ENCODE results near the gene ALS2. TPM values are rescaled to one million over a fixed set of nuclear protein-coding genes. Genes with fewer than 3 reads are reported as not detected.

ALS2 gene
- total RNA-seq, 1 donor from 2014 or later: 11.6 TPM

- Mint-ChIP-seq H3K27me3 (peaks cover 10% of the 10 kb centered on the region), H3K36me3 (ENCODE audit: low read depth) (no peaks in the 10 kb centered on the region), H3K27ac (no peak overlapping the region)
Measured at GRCh38 chr2:201797175-201797840, 16.6 kb upstream of the ALS2 start.

GRCh38 chr2:201796478-201796865, 15.7 kb upstream of the ALS2 start:
- no peaks in the 10 kb centered on the region for H3K9me3 Mint-ChIP-seq
- ChIA-PET CTCF (no interaction called here), POLR2A (no interaction called here)
- ATAC-seq (ENCODE audit: low read depth) (no peak), DNase-seq (no peak)
- H3K27me3 Mint-ChIP-seq: peaks cover 10% of the 10 kb centered on the region
- H3K4me3 Mint-ChIP-seq: no peak overlapping the region
- H3K36me3 Mint-ChIP-seq (ENCODE audit: low read depth): no peaks in the 10 kb centered on the region
- no peak overlapping the region for H3K27ac Mint-ChIP-seq
- intact Hi-C loops (cut with micrococcal nuclease): loop anchor here (1.0 kb wide), 1 partner anchor 382 kb away; no protein-coding TSS in a partner anchor
- no peaks in the 10 kb centered on the region for H3K4me1 Mint-ChIP-seq
- TF ChIP-seq CTCF (IDR thresholded peaks at IDR 0.05): no peak

More at GRCh38 chr2:201797175-201797840, 16.6 kb upstream of the ALS2 start:
- no peak for TF ChIP-seq CTCF (IDR thresholded peaks at IDR 0.05)
- no peaks in the 10 kb centered on the region for H3K4me1 Mint-ChIP-seq
- no peak for ATAC-seq (ENCODE audit: low read depth)
- H3K4me3 Mint-ChIP-seq: no peak overlapping the region
- CTCF ChIA-PET: no interaction called here
- POLR2A ChIA-PET: no interaction called here
- DNase-seq: no peak
- H3K9me3 Mint-ChIP-seq: no peaks in the 10 kb centered on the region
- intact Hi-C loops (cut with micrococcal nuclease): no loop called here

- intact Hi-C loops (cut with micrococcal nuclease): loop anchor here (1.0 kb wide), 1 partner anchor 382 kb away; no protein-coding TSS in a partner anchor
- TF ChIP-seq CTCF (IDR thresholded peaks at IDR 0.05): no peak
- Mint-ChIP-seq H3K27me3 (peaks cover 10% of the 10 kb centered on the region), H3K27ac (no peak overlapping the region), H3K4me1 (no peaks in the 10 kb centered on the region), H3K9me3 (no peaks in the 10 kb centered on the region), H3K4me3 (no peak overlapping the region), H3K36me3 (ENCODE audit: low read depth) (no peaks in the 10 kb centered on the region)
- DNase-seq (no peak), ATAC-seq (ENCODE audit: low read depth) (no peak)
- POLR2A ChIA-PET: no interaction called here
- CTCF ChIA-PET: no interaction called here
Measured at GRCh38 chr2:201795607-201796477, 15.1 kb upstream of the ALS2 start.

- no peak for DNase-seq
- CTCF ChIA-PET: no interaction called here
- H3K27ac Mint-ChIP-seq: no peak overlapping the region
- no peaks in the 10 kb centered on the region for H3K4me1 Mint-ChIP-seq
- H3K9me3 Mint-ChIP-seq: no peaks in the 10 kb centered on the region
- peaks cover 15% of the 10 kb centered on the region for H3K27me3 Mint-ChIP-seq
- no peak overlapping the region for H3K4me3 Mint-ChIP-seq
- H3K36me3 Mint-ChIP-seq (ENCODE audit: low read depth): no peaks in the 10 kb centered on the region
- POLR2A ChIA-PET: no interaction called here
- ATAC-seq (ENCODE audit: low read depth): no peak
- intact Hi-C loops (cut with micrococcal nuclease): no loop called here
- no peak for TF ChIP-seq CTCF (IDR thresholded peaks at IDR 0.05)
Measured at GRCh38 chr2:201794294-201794693, 13.6 kb upstream of the ALS2 start.

- TF ChIP-seq CTCF (IDR thresholded peaks at IDR 0.05): no peak
- no peaks in the 10 kb centered on the region for H3K4me1 Mint-ChIP-seq
- DNase-seq: no peak
- no peak overlapping the region for H3K27ac Mint-ChIP-seq
- ChIA-PET CTCF (no interaction called here), POLR2A (no interaction called here)
- no peak for ATAC-seq (ENCODE audit: low read depth)
- H3K9me3 Mint-ChIP-seq: no peaks in the 10 kb centered on the region
- intact Hi-C loops (cut with micrococcal nuclease): no loop called here
- no peak overlapping the region for H3K4me3 Mint-ChIP-seq
- H3K36me3 Mint-ChIP-seq (ENCODE audit: low read depth): no peaks in the 10 kb centered on the region
- H3K27me3 Mint-ChIP-seq: peaks cover 15% of the 10 kb centered on the region
Measured at GRCh38 chr2:201793631-201794030, 12.9 kb upstream of the ALS2 start.

Measured in activated B cell treated with CpG ODN at 0.5 μM for 24 hours (primary cell).